GM12892 (cell line): ENCODE data around the gene PPP1R26.

Experiments used
- POLR2A ChIP-seq: IDR thresholded peaks from 2 replicates; pipeline ENCODE4 v1.6.1; 2011; ENCODE audit warnings: low read depth, low read length, control low read depth
- TAF1 ChIP-seq: IDR thresholded peaks from 2 replicates; pipeline ENCODE4 v1.6.1; 2011; ENCODE audit warnings: low read depth, mild to moderate bottlenecking, control low read depth, low read length, borderline replicate concordance

DNA sequence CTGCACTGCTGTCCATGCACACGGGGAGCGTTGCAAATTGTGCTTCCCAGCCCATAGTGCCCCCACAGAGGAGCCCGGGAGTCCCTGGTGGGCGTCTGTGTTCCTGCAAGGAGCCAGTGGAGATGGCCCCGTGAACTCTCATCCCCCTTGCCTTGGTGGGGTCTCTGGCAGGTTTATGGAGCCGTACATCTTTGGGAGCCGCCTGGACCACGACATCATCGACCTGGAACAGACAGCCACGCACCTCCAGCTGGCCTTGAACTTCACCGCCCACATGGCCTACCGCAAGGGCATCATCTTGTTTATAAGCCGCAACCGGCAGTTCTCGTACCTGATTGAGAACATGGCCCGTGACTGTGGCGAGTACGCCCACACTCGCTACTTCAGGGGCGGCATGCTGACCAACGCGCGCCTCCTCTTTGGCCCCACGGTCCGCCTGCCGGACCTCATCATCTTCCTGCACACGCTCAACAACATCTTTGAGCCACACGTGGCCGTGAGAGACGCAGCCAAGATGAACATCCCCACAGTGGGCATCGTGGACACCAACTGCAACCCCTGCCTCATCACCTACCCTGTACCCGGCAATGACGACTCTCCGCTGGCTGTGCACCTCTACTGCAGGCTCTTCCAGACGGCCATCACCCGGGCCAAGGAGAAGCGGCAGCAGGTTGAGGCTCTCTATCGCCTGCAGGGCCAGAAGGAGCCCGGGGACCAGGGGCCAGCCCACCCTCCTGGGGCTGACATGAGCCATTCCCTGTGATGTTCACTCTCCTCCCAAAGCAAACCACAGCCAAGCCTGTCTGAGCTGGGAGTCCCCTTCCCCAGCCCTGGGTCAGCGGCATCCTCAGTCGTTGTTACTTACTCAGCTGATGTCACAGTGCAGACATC, 24.0 kb downstream of the PPP1R26 start:
- TF ChIP-seq POLR2A = no peak
- TF ChIP-seq TAF1 = no peak
